Sigmoid colon (tissue), 4 donors: ENCODE measurements around the gene HAND2.

ENCODE experiments used
- CTCF ChIP-seq, 4 experiments: fragments of 450-650 bp in 3 of 4; fragments of 200-600 bp in 1 of 4; IDR thresholded peaks; one replicate each; pipeline ENCODE4 v1.5.1; 2016 to 2019; ENCODE audit warnings: antibody characterized with exemption in 4 of 4, mild to moderate bottlenecking in 3 of 4, moderate library complexity in 2 of 4
- EP300 ChIP-seq, 4 donors: sonication (generic); formaldehyde crosslinking; IDR thresholded peaks; one replicate each; pipeline ENCODE4 v1.6.1; 2017; ENCODE audit warnings: antibody characterized with exemption in 4 of 4
- POLR2A ChIP-seq, 2 donors: fragments of 450-650 bp; IDR thresholded peaks; one replicate each; pipeline ENCODE4 v1.6.1; 2016; ENCODE audit warnings: antibody characterized with exemption in 2 of 2, mild to moderate bottlenecking in 2 of 2, moderate library complexity in 2 of 2
- POLR2AphosphoS5 ChIP-seq, 4 donors: sonication (generic); formaldehyde crosslinking; IDR thresholded peaks; one replicate each; pipeline ENCODE4 v1.6.1; 2017; ENCODE audit warnings: antibody characterized with exemption in 4 of 4

DNA sequence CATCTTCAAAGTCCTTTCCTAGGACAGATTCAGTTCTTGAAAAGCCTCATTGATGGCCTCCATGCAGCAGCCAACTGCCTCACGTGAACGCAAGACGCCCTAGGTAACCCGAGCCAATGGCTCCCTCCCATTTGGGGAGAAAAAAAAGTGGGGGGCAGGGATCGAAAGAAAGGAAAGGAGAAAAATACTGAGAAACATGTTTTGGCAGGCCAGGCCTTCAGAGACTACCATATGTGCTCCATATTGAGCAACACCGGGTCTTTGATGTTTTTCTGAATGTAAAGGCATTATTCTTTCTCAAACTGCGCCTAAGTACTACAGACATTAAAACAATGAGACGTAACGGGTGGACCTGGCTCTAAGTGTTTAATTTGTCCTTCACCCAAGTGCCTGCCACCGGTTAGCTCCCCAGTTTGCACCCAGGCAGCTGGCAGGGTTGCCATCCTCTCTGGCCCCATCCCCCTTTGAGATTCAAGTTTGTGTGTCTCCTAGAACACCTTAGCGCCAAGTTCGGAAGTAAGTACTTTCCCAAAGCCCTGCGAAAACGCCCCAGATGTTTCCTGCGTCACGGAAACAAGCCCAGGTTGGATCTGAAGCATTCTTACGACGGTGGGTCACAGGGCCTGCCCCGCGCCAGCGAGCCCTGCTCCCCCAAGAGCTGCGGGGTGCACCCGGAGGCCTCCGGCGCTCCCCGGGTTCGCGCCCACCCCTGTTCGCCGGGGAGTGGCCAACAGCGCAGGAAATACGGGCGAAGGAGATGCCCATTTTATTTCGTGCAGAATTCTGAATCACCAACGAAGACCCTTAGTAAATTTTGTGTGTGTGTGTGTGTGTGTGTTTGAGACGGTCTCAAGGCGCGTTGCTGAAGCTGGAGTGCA, 30.1 kb downstream of the HAND2 start:
- TF ChIP-seq CTCF (IDR thresholded peaks at IDR 0.05) (no peak), EP300 (IDR thresholded peaks at IDR 0.05) (no peak), POLR2AphosphoS5 (IDR thresholded peaks at IDR 0.05) (no peak), POLR2A (IDR thresholded peaks at IDR 0.05) (no peak)
